ENCODE measurements around the gene SPTB.

DNA sequence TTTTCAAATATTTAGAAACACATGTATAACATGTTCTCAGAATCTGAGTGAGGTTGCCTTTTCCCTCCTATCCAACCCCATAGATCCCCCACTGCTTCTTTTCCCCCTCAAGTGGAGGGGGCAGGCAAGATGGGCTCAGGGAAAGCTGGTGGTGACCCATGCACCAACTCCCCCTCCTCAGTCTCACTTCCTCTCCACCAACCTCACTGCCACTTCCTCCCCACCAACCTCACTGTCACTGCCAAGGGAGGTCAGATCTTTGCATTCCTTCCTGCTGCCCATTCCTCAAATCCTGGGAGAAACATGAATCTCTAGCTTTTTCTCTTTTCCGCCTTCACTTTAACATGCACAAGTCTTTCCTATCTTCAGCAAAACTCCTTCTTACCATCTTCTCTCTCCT lies 48.7 kb downstream of the SPTB start:
- TF ChIP-seq POLR2AphosphoS5 (IDR thresholded peaks at IDR 0.05; ENCODE audit: low read depth, low read length) (no peak), POLR2A (IDR thresholded peaks at IDR 0.05; ENCODE audit: low read depth, low read length) (no peak), TAF1 (IDR thresholded peaks at IDR 0.05; ENCODE audit: low read depth, low read length) (no peak)
